ENCODE data around the gene SEC22A. TPM values are rescaled to one million over a fixed set of nuclear protein-coding genes. Genes with fewer than 3 reads are reported as not detected.

Gene SEC22A
- total and polyA plus RNA-seq, 10 of the 15 experiments (the other 5 are each of a cell fraction or from before 2014, with no cell fraction given), result 19.3 to 70.3 (median 36.7) TPM

GRCh38 chr3:123321806-123322205 lies 120.1 kb downstream of the SEC22A start:
- no peaks in the 10 kb centered on the region for H3K79me2 ChIP-seq (ENCODE audit: control insufficient read depth, insufficient read depth, low read length)
- ChIA-PET CTCF (interaction anchor here (0.9 to 1.9 kb wide), 2 partner anchors 232 to 237 kb away, joined by 3 to 9 read pairs; no protein-coding TSS in a partner anchor), POLR2A (no interaction called here), SMC1A (ENCODE audit: uncharacterized antibody, unreplicated experiment) (no interaction called here), RAD21 (ENCODE audit: unreplicated experiment) (no interaction called here)
- DNase-seq (ENCODE audit: low read depth, low spot score) (no peak), ATAC-seq (no peak), FAIRE-seq (no peak)
- H3K4me1 ChIP-seq (ENCODE audit: control insufficient read depth, insufficient read depth, low read length), result no peaks in the 10 kb centered on the region
- no peak overlapping the region for H3K27ac ChIP-seq (ENCODE audit: control insufficient read depth, insufficient read depth)
- intact Hi-C loops (cut with micrococcal nuclease; ENCODE audit: unreplicated experiment), result no loop called here
- in situ Hi-C loops (cut with MboI), result no loop called here
- no peak overlapping the region for H2AFZ ChIP-seq (ENCODE audit: control insufficient read depth, low read depth, low read length)
- no peaks in the 10 kb centered on the region; the same call in 1 of the 2 replicates for H4K20me1 ChIP-seq (ENCODE audit: control insufficient read depth, insufficient read depth)
- H3K9ac ChIP-seq (ENCODE audit: control insufficient read depth, insufficient read depth, low read length), result no peak overlapping the region
- H3K27me3 ChIP-seq (replicated peaks in 1 of 2; ENCODE audit: control insufficient read depth in 2 of 2, insufficient read depth in 2 of 2, low read length in 1 of 2), result peaks cover 0 to 7% of the 10 kb centered on the region in 2 experiments; a peak in 2 of 4 replicates
- no TSS peak for BruUV-seq (replicated peaks)
- WGBS (ENCODE audit: insufficient coverage, insufficient replicate concordance, low lambda C conversion rate, missing lambda C conversion rate), result 17% methylated on average over 8 of the region's 8 CpGs
- no peak overlapping the region for H3K4me3 ChIP-seq
- H3K36me3 ChIP-seq (ENCODE audit: control insufficient read depth in 2 of 2, insufficient read depth in 2 of 2, low read length in 1 of 2), result no peaks in the 10 kb centered on the region
- no peaks in the 10 kb centered on the region for H3K9me3 ChIP-seq (replicated peaks; ENCODE audit: control insufficient read depth, insufficient read depth, low read length)
- no peak overlapping the region for H3K4me2 ChIP-seq (ENCODE audit: control insufficient read depth, insufficient read depth)
- TF ChIP-seq POU2F2 (IDR thresholded peaks at IDR 0.05; ENCODE audit: borderline replicate concordance, low read depth, low read length), result no peak
- TF ChIP-seq LARP7 (IDR thresholded peaks at IDR 0.05), result no peak
- TF ChIP-seq HDAC2 (IDR thresholded peaks at IDR 0.05), result no peak
- no peak for TF ChIP-seq IKZF2 (IDR thresholded peaks at IDR 0.05)
- TF ChIP-seq POLR2A (IDR thresholded peaks at IDR 0.05; ENCODE audit: low read depth, low read length), result no peak
- TF ChIP-seq REST (IDR thresholded peaks at IDR 0.05; ENCODE audit: low read depth, low read length), result no peak
- TF ChIP-seq YBX1 (IDR thresholded peaks at IDR 0.05), result no peak
- TF ChIP-seq CEBPB (IDR thresholded peaks at IDR 0.05; ENCODE audit: borderline replicate concordance in 1 of 2, low read depth in 2 of 2, low read length in 2 of 2), result no peak
- no peak for TF ChIP-seq MAX (IDR thresholded peaks at IDR 0.05; ENCODE audit: low read depth, low read length)
- TF ChIP-seq RB1 (IDR thresholded peaks at IDR 0.05; ENCODE audit: borderline replicate concordance), result no peak
- no peak for TF ChIP-seq WRNIP1 (IDR thresholded peaks at IDR 0.05; ENCODE audit: borderline replicate concordance, low read depth, low read length)
- TF ChIP-seq RAD51 (IDR thresholded peaks at IDR 0.05), result no peak
- TF ChIP-seq MEF2B (IDR thresholded peaks at IDR 0.05; ENCODE audit: partially characterized antibody, poor library complexity, severe bottlenecking), result no peak
- no peak for TF ChIP-seq ZNF687 (IDR thresholded peaks at IDR 0.05)
- no peak for TF ChIP-seq BMI1 (IDR thresholded peaks at IDR 0.05; ENCODE audit: borderline replicate concordance)
- no peak for TF ChIP-seq ATF2 (IDR thresholded peaks at IDR 0.05; ENCODE audit: low read length)

All from GM12878 (cell line).